OCI-M1 (cell line): ENCODE data around the gene NFKBIB.

Experiments used
- DNase-seq: peaks from one replicate; lab custom pipeline; 2025; lab: John Stamatoyannopoulos, UW

Gene NFKBIB

DNA sequence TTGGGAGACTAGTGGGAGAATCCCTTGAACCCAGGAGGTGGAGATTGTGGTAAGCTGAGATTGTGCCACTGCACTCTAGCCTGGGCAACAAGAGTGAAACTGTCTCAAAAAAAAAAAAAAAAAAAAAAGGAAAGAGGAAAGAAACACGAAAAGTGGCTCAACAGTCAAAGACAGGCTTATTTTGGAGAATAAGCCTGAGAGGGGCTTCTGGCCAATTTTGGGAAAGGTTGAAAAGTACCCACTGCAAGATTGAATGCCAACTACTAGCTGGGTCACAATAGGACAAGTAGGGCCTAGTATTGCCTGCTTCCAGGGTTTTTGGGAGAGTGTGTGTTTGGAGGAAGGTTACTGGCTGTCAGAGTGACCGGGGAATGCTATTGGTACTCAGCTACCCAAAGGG lies 58.5 kb downstream of the NFKBIB start:
- no peak for DNase-seq
